ENCODE data around the gene DHRS13.
"Not testable (repeated sequence)": the region's sequence is repeated elsewhere in the genome, so short reads cannot be mapped to it uniquely, and the experiment has no call there.

The DHRS13 gene

DNA sequence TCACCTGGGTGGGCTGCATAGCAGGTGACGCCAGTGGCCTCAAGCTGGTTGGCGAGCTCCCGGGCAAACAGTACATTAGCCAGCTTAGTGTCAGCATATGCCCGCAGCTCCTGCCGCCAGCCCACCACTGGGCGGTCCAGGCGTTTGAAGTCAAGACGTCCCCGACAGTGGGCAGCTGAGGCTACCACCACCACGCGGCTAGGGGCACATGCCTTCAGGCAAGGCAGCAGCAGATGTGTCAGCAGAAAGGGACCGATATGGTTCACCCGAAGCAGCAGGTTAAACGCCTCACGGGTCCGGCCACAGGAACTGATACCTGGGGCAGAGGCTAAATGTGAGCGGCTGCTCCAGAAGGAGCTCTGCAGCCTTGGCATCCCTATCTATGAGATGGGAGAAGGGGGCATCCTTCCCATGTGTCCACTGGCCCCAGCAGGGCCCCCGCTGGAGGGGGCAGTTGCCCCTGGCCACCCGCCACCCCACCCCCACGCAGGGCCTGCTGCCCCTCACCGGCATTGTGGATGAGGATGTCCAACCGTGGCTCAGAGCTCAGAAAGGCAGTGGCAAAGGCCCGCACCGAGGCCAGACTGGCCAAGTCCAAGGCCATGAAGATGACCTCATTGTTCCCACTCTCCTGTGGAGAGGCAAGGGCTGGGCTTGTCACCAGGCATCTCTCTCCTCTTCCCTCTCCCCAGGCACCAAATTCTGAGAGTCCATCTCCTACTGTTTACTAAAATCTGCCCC lies 1.7 kb downstream of the DHRS13 start:
- no peak for DNase-seq

GRCh38 chr17:28899212-28899815 lies 3.6 kb downstream of the DHRS13 start:
- no peak for DNase-seq

DNA sequence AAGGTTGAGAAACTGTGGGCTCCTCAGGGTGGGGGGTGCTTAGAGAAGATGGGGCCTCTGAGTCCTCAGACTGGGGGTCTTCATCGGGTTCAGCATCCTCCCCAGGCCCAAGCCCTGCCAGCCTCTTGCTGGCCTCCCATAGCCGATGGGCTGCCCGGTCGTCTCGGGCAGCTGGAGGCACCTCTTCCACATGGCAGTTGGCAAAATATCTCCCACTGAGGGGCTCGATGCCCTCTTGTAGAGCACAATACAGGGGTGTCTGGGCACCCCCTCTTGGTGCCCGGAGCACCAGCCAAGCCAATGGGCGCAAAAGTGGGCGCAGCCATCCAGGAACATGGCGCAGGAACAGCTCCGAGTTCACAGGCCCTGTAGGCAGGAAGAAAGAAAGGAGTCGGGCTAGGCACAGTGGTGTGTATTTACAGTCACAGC lies 4.3 kb downstream of the DHRS13 start:
- DNase-seq: no peak

- no peak for DNase-seq
Observed at GRCh38 chr17:28897769-28898526, 4.9 kb downstream of the DHRS13 start.

- DNase-seq: peak; percentile 60
Observed at GRCh38 chr17:28896884-28897768, 5.8 kb downstream of the DHRS13 start, which contains the start of gene FLOT2. Gene FLOT2 (minus strand): TSS chr17:28897733. CDS start chr17:28897574, 159 bp downstream.

DNA sequence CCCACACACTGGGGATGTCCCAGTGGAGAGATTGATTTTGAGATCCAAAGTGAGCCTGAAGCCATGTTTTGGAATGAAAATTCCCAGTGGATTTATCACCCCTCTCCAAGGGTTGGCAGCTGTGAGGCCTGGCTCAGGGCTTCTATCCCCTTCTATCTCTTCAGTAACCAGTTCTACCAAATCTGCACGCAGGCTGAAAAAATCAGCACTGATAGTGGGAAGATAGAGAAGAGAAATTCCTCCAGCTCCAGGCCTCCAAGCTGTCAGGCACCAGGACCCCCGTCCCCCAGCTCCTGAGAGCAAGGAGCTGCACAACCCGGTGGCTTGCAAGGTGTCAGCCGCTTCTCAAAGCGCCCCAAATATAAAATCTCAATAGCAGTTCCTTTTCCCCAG lies 6.4 kb downstream of the DHRS13 start:
- no peak for DNase-seq

DNA sequence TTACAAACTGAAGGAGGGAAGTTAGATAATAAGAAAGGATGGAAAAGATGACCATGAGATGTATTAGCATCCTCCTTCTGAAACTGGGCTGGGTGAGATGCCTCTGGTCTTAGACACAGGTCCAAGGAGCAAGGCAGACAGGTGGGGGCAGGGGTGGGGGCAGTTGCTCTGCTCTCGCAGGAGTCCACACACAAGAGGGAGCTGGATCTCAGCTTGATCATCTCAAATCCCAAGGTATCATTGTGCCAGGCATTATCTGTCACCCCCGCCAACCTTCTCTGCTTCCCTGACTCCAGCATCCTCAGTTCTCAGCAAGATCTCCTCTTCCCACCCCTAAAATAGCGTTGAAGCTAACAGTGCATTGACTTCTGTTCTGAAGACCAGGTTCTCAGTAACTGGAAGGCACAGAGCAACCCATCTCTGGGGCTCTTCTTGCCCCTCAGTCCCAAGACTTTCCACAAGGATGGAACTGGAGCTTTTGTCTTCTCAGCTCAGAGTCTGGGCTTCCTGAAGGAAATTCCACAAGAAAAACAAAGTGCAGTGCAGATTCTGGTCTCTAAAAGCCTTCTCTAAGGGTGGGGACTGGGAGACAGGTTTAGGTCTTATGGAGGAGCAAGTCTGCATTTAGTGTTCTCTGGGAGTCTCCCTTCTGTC lies 7.0 kb downstream of the DHRS13 start:
- no peak for DNase-seq

GRCh38 chr17:28893248-28894183 lies 9.4 kb downstream of the DHRS13 start:
- not testable (repeated sequence) for DNase-seq

DNA sequence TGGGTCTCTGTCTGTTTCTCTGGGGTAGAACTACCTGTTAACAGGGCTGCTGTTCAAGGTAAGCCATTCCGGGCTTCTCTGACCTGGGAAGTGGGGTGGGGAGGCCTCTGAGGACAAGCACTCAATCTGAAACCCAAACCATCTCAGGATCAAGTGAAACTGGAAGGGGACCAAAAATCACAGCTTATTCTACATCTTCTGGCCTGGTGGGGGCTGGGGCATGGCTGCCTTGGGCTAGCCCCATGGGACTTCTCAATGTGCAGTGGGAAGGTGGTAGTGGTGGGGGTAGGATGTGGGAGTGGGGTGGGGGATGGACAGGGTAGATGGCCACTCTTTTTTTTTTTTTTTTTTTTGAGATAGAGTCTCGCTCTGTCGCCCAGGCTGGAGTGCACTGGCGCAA lies 10.9 kb downstream of the DHRS13 start:
- DNase-seq: no peak

DNA sequence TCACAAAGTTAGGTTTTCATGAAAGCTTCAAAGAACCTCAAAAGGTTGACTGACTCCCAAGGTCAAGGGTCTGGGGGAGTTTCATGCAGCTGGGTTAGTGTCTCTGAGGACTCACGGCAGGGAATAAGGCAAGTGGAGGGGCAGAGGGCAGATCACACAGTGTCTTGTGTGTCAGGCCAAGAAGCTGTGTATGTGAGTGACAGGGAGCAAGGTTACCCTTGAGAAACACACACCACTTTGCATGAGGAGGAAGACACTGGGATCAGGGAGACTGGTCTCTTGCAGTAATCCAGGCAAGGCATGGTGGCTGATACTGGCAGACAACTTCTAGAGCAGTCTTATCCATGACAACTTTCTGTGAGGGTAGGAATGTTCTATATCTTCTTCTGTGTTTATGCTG lies 11.7 kb downstream of the DHRS13 start:
- DNase-seq: no peak

DNA sequence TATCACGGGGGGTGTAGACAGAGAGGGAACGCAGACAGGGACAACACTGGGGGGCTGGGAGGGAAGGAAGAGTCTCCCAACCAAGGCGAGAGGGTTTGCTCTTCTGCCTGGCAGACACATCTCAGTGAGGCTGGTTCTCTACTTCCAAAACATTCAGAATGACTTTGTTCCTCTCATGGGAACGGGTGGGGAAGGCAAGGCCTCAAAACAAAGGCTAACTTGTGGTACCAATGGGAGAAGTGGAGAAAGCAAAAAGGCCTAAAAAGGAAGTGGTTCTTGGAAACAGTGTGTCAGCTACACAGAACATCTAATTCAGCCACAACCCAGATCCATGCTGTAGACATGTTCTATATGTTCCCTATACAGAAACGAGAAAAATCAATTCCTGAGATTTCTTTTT lies 12.9 kb downstream of the DHRS13 start:
- no peak for DNase-seq

DNA sequence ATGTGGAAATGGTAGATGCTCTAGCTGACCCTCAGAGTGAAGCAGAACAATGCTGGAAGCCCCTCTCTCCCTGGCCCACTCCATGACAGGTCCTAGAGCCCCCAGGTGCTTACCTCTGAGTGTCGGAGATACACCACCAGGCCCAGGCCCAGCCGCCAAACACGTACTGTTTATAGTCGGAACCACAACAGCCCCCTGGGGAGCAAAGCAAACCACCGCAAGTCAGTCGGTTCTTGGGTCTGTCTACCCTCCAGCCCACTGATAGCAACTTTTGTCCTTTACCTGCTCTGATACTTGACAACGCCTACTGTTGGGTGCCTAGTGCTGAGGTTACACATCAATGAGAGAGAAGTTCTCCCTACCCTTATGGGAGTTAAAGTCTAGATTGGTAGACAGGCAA lies 14.0 kb downstream of the DHRS13 start:
- no peak for DNase-seq

DNA sequence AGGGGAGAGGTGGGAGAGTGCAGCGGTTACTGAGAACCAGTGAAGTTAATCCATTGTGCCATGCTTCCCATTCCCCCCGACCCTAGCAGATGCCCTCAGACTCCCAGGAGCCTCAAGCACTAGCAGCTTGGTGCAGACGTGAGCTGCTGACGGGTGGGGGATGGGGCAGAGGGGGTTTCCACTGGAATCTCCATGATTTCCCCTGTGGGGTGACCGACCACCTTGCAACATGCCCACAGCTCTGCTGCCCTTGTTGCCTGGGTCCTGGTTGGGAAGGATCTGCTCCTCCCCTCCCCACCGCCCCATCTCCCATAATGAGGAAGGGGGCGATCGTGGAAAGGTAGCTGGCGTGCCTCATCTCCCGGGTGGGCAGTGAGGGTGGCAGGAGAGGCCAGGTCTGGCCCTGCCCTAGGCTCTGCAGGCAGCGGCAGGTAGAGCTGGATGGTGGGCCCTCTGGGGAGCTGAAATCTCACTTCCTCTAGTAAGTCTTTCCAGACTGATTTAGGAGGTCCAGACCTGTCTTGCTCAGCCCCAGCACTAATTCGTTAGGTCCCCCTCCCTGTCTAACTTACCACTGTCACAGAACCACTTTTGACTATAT lies 14.9 kb downstream of the DHRS13 start:
- no peak for DNase-seq

GRCh38 chr17:28885951-28886350 lies 16.9 kb downstream of the DHRS13 start:
- no peak for DNase-seq

GRCh38 chr17:28885363-28885762 lies 17.5 kb downstream of the DHRS13 start:
- no peak for DNase-seq

DNA sequence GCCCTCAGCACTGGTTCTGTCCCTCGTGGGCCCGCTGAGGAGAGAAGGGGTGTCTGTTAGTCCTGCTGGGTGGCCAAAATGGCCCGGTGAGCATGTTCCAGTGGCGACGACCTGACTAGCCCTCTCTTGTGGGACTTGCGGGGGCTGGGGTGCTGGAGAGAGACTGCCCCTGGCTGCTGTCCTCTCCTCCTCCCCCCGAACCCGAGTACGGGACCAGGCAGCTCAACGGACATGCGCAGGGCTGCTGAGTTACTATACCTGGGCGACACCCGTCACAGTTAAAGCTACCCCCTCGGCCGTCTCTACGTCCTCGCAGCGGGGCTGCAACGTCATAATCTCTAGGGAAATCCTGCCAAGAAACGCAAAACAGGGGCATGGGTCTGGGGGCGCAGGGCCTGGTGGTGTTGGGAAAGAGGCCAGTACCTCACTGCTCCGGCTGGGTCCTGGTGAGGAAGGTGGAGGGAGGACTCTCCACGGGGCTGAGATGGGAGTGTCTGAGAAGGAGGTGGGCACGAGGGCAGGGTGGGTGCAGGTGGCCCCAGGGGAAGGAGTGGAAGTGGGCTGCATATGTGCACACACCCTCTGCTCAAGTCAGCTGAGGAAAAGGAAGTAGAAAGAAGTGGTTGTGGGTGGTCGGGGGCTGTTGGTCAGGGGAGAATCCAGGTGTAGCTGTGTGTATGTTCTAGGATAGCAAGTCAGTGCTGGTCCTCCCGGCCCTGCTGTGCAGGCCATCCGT lies 18.7 kb downstream of the DHRS13 start:
- DNase-seq: no peak

DNA sequence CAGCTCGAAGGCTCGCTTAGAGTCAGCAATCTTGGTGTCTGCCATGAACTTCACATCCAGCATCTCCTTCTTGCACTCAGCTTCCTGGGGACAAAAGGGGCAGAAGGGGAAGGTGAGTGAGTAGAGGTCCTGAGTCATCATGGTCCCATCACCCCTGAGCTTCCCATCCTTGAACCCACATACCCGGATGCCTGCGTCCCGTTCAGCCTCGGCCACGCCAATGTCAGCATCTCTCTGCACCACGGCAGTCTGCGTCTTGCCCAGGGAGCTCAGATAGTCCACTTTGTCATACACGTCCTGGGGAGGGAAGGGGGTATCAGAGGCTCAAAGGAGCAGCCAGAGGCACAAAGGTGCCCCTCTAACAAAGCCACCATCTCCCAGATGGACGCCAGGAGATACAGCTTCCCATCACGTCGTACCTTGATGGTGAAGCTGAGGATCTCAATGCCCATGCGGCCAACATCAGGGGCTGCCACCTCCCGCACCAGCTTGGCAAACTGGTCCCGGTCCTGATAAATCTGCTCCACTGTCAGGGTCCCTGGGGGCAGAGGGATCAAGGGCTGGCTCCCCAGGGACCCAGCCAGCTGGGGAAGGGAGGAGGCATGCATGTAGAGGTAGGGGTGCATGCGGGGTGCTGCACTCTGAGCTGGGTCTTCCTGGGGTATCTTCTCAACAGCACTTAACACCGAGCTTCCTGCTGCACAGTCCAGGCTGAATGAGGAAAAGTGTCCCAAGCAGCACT lies 20.6 kb downstream of the DHRS13 start:
- DNase-seq: no peak

- no peak for DNase-seq
Observed at GRCh38 chr17:28881533-28882056, 21.3 kb downstream of the DHRS13 start.

DNA sequence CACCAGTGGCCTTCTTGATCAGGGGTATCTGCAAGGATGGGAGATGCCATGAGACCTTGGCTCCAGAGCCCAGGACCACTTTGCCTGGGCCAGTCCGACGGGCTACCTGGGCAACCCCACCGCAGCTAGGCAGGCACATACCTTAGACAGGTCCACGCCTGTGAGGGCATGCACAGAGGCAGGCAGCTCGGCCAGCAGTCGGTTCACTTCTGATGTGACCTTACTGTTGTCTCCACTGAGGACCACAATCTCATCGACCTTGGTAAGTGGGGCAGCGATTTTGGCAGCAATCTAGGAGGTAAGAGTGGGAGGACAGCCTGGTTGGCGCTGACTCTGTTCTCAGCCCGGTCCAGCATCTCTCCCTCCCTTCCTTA lies 22.3 kb downstream of the DHRS13 start:
- DNase-seq: no peak
